Adrenal gland (tissue), 5 donors: Measurements from ENCODE around the gene GRPEL1.

Source experiments
- POLR2A ChIP-seq, 2 donors: fragments of 450-650 bp; IDR thresholded peaks; one replicate each; pipeline ENCODE4 v1.6.1; 2017; ENCODE audit warnings: antibody characterized with exemption in 2 of 2, mild to moderate bottlenecking in 2 of 2, moderate library complexity in 1 of 2
- TF ChIP-seq, protein P1 (sequence below), 6 experiments: fragments of 450-650 bp in 4 of 6; fragments of 200-600 bp in 2 of 6; sonication (generic) in 1 of 6; IDR thresholded peaks; 1 replicate in 5 of 6; 2 replicates in 1 of 6; pipeline versions ENCODE4 v1.5.1 to v1.8.0; 2016 to 2021; ENCODE audit warnings: antibody characterized with exemption in 6 of 6, mild to moderate bottlenecking in 2 of 6, moderate library complexity in 1 of 6
- donor health status: DM: no; HTN: no; CAD: no.

DNA sequence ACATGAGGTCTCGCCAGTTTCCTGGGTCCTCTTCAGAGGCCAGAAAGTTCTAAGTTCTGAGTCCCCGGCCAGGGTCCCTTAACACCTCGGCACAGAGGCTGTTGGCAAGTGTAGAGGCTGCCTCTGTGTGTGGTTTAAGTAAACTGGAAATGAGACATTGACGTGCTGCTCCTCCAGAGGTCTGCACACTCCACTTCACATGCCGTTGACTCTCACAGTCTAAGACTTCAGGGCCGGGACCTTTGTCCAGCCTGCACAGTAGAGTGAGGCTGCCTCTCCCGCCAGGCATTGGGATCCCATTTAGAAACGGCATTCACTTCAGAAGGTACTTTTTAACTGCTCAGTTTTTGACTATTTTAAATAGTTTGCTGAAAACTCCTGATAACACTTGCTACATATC lies 35.3 kb downstream of the GRPEL1 start:
- TF ChIP-seq, protein P1, sequence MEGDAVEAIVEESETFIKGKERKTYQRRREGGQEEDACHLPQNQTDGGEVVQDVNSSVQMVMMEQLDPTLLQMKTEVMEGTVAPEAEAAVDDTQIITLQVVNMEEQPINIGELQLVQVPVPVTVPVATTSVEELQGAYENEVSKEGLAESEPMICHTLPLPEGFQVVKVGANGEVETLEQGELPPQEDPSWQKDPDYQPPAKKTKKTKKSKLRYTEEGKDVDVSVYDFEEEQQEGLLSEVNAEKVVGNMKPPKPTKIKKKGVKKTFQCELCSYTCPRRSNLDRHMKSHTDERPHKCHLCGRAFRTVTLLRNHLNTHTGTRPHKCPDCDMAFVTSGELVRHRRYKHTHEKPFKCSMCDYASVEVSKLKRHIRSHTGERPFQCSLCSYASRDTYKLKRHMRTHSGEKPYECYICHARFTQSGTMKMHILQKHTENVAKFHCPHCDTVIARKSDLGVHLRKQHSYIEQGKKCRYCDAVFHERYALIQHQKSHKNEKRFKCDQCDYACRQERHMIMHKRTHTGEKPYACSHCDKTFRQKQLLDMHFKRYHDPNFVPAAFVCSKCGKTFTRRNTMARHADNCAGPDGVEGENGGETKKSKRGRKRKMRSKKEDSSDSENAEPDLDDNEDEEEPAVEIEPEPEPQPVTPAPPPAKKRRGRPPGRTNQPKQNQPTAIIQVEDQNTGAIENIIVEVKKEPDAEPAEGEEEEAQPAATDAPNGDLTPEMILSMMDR (IDR thresholded peaks at IDR 0.05) = no peak
- no peak for TF ChIP-seq POLR2A (IDR thresholded peaks at IDR 0.05)
